DMS79 (cell line): ENCODE measurements around the gene TNIK.
"Not testable (repeated sequence)": the region's sequence is repeated elsewhere in the genome, so short reads cannot be mapped to it uniquely, and the experiment has no call there.

Source experiments
- DNase-seq: peaks from one replicate; lab custom pipeline; 2025; lab: John Stamatoyannopoulos, UW

Gene TNIK

DNA sequence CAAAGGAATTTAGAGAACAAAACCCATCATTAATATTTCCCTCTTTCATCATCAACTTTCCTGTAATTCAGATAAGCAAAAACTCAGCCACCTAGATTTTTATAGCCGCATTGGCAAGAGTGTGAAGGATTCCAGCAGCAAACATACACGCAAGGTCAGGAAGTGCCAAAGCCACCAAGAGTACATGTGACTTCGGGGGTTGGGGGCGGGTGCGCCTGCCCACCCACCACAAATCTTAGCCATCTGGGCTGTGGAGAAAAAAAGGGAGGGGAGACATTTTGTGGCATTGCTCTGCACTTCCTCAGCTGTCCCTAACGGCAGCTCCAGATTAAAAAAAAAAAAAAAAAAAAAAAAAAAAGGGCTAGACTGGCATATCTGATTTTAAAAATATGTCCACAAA, 148.4 kb downstream of the TNIK start:
- no peak for DNase-seq

DNA sequence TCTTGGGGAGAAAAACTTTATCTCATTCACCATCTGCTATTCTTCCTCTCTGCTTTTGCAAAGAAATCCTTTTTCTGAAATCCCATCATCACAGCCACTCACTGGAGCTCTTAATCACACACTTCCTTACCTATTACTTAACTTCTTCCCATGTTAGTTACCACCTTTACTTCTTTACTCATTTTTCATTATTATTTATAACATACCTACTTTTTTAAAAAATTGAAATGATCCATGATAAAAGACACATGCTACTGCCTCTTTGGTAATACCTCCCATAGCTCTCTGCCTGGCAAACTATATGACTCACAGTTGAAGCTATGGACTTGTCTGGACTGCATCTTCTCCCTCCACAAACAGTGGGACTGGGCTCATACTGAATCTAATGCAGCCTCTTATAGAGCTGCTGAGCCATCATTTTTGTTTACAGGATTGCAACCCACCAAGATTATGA, 150.3 kb downstream of the TNIK start:
- DNase-seq = no peak

DNA sequence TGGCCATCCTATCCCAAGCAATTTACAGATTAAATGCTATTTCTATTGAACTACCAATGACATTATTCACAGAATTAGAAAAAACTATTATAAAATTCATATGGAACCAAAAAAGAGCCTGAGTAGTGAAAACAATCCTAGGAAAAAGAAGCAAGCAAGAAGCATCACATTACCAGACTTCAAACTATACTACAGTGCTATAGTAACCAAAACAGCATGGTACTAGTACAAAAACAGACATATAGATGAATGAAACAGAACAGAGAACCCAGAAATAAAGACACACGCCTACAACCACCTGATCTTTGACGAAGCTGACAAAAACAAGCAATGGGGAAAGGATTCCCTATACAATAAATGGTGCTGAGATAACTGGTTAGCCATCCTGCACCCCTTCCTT, 152.2 kb downstream of the TNIK start:
- DNase-seq = no peak

DNA sequence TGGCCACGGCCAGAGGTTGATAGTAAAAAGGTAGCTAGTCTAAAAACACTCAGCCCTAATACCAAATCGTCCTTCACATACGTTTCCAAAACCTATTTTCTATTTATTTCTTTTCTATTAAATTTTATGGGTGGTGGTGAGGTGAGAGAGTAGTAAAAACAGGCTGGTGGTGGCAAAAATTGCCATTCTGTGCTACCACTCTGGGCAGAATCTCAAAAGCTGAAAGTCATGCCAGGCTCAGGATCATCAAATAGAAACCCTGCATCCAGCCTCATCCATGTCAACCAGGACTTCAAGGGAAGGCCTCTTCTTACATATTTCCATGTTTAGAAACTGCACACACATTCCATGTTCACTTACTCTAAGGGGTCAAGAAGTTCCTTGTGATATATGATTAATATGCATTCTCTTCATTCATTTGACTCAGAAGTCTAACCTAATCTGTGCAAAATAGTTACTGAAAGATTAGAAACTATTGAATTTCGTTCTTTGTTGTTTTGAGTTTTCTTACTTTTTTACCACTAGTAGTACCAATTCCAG, 153.1 kb downstream of the TNIK start:
- no peak for DNase-seq

DNA sequence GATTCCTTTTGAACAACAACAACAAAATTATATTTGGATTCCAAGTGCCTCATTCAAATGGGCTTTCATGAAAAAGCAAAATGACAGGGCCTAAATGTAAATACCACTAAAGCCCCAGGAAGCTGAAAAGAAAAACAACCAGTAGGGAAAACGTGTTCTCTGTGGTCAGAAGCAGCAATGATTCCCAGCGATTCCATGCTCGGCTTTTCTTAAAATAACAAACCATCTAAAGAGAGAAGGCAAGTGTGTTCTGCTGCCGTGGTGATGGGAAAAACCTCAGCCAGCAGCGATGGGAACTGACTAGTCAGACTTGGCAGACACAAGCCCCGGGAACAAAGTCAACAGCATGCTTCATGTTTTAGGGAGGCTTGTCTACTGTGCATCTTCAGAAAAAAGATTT, 153.6 kb downstream of the TNIK start:
- DNase-seq = no peak

DNA sequence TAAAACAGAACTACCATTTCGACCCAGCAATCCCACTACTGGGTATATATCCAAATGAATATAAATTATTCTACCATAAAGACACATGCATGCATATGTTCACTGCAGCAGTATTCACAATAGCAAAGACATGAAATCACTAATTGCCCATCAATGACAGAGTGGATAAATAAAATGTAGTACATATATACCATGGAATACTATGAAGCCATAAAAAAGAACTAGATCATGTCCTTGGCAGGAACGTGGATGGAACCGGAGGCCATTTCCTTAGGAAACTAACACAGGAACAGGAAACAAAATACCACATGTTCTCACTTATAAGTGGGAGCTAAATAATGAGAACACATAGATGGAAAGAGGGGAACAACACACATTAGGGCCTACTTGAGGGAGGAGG, 154.4 kb downstream of the TNIK start:
- DNase-seq = not testable (repeated sequence)

DNA sequence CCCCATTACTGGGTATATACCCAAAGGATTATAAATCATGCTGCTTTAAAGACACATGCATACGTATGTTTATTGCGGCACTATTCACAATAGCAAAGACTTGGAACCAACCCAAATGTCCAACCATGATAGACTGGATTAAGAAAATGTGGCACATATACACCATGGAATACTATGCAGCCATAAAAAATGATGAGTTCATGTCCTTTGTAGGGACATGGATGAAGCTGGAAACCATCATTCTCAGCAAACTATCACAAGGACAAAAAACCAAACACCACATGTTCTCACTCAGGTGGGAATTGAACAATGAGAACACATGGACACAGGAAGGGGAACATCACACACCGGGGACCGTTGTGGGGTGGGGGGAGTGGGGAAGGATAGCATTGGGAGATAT, 155.7 kb downstream of the TNIK start:
- not testable (repeated sequence) for DNase-seq

DNA sequence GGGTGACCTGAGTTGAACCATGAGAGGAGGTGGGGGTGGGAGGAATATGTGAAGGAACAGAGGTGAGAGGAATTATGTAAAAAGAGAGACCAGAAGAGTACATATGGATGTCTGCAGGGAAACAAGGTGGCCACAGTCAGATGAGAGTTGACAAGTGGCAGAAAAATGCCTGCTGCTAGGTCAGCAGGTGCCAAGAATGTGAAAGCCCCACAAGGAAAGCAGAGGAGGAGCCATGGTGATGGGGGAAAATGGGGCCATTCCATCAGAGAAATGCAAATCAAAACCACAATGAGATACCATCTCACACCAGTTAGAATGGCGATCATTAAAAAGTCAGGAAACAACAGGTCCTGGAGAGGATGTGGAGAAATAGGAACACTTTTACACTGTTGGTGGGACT, 156.2 kb downstream of the TNIK start:
- DNase-seq = not testable (repeated sequence)

DNA sequence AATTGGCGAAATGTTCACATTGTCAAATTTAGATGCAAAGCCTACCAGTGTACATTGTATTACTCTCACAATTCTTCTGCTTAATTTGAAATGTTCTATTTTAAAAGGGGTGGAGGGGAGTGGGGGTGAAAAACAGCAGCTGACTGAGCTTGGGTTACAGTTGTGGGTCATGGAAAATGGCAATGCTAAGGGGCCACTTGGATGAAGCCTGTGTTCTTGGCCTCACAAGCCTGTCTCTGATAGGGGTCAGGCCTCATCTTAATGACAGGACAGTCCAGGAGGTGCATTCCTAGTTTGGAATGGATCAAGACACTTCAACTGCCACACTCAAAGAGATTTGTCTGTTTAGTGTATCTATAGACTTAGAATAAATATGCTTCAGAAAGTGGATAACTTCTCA, 158.2 kb downstream of the TNIK start:
- DNase-seq = no peak

DNA sequence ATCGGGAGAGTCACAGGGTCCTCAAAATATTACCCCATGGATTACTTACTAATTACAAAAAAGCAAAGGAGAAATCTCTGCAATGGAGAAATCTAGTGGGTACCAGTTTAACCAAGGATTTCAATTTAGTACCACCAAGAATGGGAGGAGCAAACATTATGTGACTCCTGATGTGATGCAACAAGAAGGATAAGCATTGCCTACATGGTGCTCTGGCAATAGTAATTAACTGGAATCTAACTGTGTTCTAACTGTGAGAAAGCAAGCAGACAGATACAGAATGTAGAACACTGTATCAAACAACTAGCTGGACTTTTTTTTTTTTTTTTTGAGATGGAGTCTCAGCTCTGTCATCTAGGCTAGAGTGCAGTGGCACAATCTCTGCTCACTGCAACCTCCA, 159.2 kb downstream of the TNIK start:
- DNase-seq = no peak

DNA sequence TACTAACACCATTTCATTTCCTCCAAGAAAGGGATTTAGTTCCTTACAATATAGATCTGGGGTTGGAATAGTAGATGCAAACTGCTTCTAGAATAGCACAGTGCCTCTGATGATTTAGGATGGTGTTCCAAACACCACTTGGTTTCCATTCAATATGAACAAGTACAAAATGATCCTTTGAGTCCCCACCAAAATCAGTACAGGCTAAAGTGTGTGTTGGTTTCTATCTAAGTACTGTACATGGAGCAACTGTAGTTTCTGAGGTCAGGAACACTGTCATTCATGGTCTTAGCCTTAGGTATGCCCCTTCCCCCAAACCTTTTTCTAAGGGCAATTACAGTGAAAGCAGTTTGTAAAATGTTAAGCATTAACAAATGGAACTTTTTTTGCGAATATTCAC, 162.3 kb downstream of the TNIK start:
- no peak for DNase-seq

DNA sequence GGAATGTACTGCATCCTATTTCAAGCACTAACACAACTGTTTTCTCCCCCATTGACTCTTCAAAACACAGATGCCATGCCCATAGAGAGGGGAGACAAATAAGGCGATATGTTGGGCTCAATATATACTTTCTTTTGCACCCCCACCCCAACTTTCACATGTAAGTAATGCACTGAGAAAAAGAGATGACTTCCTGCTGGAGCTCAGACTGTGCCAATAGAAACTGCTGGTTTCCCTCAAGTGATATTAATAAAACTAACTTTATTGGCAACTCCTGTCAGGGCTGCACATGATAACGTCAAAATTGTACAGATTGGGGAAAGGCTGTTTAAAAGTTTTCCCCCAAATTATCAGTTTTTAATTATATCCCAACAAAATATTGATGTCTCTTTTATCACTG, 163.0 kb downstream of the TNIK start:
- DNase-seq = no peak

DNA sequence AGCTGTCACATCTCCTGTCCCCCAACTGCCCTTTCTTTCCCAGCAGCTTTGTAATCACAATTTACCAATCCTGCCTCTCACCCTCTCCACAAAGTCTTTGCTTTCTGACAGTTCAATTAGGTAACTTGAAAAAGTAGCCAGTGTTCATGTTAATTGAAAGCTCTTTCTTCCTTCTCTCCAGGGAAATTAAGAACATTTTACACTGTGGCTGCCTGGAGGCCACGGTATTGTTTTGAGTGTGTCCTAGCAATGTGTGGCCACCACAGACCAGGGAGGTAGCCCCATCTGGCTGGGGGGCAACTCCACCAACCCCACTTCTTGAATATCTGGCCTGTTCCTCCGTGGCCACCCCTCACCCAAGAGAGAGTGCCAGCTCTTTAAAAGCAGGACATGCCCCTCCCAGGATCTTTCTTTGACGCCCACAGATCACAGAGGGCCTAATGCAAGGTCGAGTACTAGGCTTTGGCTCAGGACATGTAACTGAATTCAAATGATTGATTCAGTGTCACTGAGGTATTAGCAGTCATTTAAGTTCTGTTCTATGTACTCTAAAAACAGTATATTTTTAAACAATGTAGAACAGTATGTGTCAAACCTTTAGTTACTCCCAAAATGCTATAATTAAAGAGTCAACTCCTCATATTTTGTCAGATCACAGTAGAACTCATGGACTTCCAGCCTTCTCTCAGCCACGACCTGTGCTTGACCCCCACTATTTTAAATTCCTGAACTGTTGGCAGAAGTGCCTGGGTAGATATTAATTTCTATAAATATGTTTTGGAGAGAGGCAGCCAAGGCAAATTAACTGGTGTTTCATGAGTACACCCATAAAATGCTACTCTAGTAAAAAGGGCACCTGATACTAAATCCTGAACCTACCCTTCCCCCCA, 164.5 kb downstream of the TNIK start:
- no peak for DNase-seq

DNA sequence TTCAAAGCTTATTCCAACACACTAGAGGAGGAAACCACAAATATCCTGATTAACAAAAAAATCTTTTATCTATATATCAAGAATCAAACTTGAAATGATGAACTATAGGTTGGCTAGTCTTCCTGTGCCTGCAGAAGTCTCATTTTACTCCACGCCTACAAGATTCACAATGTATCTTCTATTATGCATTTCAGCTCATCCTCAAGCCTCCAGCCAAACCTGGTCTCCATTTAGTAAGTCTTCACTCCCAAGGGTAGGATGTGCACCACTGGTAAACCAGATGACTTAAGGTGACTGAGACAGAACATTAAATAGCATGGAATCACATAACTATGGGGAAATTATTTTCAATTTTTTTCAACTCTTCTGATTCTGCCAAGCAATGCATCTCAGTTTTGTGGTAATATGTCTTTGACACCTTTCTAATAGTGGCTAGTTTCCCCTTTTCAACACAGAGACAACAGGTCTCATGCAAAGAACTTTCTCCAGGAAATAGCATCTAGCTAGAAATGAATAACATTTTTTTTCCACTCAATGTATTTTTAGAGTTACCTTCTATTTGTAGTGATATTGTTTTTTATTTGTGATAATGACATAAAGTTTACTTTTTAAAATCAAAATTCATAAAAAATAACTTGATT, 166.9 kb downstream of the TNIK start:
- no peak for DNase-seq

DNA sequence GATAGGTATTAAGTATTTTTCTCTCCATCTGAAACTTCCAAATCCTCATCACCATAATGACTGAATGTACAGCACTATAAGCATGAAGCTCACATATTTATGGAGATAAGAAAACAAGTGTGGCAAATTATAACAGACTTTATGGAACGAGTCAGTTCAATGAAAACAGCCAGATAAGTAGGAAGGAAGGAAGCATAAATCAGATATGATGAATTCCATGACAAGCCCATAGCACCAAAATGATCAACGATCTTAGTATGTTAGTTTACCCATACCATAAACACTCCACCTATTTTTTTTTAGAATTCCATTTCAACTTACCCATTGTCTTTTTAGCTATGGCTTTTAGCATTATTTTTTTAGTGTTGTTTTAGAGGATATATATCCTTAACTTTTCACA, 169.5 kb downstream of the TNIK start:
- no peak for DNase-seq

DNA sequence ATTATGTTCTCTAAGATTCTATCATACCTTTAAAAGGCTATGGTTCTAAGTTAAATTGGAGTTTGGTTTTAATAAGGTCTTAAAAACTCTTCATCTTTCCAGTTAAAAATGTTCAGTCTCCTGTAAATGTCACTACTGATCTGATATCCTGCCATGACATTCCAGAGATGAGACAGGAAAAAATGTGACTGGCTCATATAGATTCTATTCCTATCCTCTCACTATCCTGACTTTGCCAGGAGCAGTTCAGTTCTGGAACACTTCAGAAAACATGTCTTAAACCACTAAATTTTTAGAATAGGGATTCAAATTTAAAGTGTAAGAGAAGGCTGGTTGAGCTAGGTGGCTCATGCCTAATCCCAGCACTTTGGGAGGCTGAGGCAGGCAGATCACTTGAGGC, 170.9 kb downstream of the TNIK start:
- DNase-seq = no peak

DNA sequence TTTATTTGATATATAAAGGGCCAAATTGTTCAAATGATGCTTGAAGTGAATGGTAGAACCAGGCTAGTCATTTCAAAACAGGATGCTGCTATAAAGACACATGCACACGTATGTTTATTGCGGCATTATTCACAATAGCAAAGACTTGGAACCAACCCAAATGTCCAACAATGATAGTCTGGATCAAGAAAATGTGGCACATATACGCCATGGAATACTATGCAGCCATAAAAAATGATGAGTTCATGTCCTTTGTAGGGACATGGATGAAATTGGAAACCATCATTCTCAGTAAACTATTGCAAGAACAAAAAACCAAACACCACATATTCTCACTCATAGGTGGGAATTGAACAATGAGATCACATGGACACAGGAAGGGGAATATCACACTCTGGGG, 172.4 kb downstream of the TNIK start:
- not testable (repeated sequence) for DNase-seq

DNA sequence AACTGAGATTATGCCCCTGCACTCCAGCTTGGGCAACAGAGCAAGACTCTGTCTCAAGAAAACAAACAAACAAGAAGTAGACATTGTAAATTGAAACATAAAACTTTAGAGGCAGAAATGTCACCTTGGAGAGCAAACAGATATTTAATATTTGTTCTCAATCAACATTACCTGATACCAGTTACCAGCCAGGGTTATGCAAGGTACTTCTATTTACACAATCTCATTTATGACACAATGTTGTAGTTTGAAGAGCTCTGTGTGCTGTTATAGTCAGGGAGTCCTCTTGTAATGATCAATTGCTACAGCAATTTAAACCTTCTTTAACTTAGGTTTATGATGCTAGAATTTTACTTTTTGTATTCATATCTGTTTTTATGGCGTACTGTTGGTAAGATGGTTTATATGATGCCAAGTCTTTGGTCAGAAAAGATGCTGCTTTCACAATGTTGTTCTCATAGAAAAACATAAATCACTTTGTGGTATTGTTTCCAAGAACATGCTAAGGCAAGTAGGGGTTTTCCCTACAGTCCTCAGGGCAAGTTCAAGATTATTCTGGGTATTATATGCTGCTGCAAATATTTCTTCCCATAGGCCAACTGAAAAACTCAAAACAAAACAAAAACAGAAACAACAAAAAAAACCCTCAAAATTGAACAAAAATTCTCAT, 173.5 kb downstream of the TNIK start:
- no peak for DNase-seq

DNA sequence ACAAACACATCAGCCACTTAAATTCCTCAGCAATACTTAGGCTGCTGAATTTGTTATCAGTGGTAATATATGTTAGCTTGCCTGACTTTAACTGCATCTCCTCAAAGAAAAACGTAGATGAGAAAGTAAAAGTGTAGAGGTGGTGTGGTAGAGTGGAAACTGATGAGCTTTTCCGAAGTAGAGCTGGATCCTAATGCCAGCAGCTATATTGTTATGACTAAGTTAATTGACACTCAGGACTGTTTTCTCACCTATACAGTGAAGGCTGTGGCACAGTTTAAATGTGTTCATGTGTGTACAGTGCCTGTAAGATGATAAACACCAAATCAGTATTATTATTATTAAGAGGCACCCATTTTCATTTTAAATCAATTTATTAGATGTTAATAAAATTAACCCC, 174.9 kb downstream of the TNIK start:
- DNase-seq = no peak

DNA sequence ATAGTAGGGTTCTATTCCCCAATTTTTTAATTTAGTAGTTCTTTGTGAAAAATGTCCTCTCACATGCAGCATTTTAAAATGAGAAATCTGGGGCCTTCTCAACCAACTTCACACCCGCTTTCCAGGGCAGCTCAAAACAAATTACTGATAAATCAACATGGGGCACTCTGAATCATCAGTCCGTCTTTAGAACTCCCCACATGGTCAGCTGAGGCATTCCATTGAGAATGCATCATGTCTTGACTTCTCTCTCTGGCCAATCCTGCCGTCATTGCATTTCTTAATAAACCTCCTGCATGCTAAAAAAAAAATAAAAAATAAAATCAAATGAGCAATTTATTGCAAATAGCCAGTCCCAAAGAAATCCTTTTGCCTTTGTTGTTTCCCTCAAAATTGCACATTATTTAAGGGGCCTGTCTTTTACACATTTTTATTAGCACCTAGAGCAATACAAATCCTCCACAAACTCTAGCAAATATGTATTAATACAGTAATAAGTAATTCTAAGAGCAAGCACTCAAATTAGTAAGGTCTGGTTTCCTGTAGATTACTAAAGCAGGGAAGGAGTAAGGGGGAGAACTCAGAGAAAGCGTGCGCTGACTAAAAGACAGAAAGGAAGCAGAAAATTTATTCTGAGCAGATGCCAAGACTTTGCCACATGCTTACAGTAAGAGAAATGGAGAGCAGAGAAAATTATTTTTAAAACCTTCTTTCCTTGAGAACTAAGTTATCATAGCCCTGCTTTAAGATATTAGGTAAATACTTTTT, 175.7 kb downstream of the TNIK start:
- no peak for DNase-seq

DNA sequence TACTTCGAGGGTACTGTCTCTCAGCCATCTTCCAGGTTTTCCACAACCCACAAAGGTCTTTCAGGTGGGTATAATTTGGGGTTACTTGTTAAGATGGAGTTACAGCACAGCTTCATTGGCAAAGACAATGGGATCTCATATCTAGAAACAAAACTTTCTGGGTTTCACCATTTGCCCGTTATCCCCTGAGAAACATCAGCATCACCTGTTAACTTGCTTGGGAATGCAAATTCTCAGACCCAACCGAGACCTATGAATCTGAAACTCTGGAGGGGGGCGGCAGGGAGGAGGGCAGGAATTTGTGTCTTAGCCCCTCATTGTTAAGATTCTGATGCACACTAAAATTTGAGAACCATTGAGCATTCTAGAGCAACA, 176.4 kb downstream of the TNIK start:
- no peak for DNase-seq
